ENCODE measurements around the gene ASB7. TPM values are rescaled to one million over a fixed set of nuclear protein-coding genes. Genes with fewer than 3 reads are reported as not detected.

ASB7 gene
- total and polyA plus RNA-seq, 2 experiments from 2014 or later, result 4.1 to 13.9 TPM

DNA sequence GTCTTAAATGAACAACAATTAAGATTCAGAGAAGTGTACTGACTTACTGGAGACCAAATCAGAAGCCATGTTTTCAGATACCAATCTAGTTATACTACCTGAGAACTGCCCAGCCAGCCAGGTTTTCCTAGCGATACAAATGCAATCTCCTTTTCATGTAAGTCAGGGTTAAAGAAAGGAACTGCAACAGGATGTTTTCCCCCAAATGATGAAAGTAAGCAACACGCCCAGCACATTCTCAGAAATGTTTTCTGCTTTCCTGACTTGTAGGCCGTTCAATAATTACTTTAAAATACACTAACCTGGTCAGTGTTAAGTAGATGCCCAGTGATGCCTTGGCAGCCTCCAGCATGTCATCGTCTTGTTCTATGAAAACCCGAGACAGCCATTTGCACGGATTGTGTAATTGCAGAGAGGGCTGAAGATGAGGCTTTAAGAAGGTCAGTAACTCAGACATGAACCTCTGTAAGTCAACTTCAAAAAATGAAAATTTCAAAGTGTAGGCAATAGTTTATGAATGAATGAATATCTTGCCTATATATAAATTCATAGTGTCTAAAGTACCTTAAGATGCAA lies 30.7 kb upstream of the ASB7 start:
- Histone ChIP-seq H3K36me3 (ENCODE audit: insufficient read depth) (no peaks in the 10 kb centered on the region; the same call in 1 of the 2 replicates), H3K4me3 (no peak overlapping the region), H3F3A (replicated peaks; ENCODE audit: low read depth) (no peaks in the 10 kb centered on the region), H3K4me1 (ENCODE audit: insufficient read depth) (no peaks in the 10 kb centered on the region), H4K20me1 (replicated peaks; ENCODE audit: insufficient read depth) (no peaks in the 10 kb centered on the region), H3K4me2 (no peak overlapping the region), H2AFZ (no peak overlapping the region), H3K79me2 (replicated peaks; ENCODE audit: insufficient read depth) (0 out of 2 replicates have a peak, but pooled peaks cover 2% of the 10 kb centered on the region), H3K9me2 (ENCODE audit: insufficient read depth) (no peaks in the 10 kb centered on the region), H3K27me3 (ENCODE audit: insufficient read depth) (no peaks in the 10 kb centered on the region), H3K27ac (ENCODE audit: low read depth) (no peak overlapping the region)
- ATAC-seq (no peak), DNase-seq (ENCODE audit: low spot score) (no peak)
- Mint-ChIP-seq H3K27me3 (ENCODE audit: insufficient read depth, low read depth, poor library complexity) (peaks cover 1% of the 10 kb centered on the region), H3K9me3 (no peaks in the 10 kb centered on the region), H3K36me3 (ENCODE audit: low read depth) (peaks cover 7% of the 10 kb centered on the region; the same call in 2 of the 3 replicates), H3K4me1 (no peaks in the 10 kb centered on the region), H3K27ac (no peak overlapping the region), H3K4me3 (no peak overlapping the region)
- TF ChIP-seq EZH2 (IDR thresholded peaks at IDR 0.05; ENCODE audit: low read depth, unreplicated experiment) (no peak), ZNF114 (CRISPR knock-in tag; IDR thresholded peaks at IDR 0.05) (no peak), NANOG (IDR thresholded peaks at IDR 0.05; ENCODE audit: borderline replicate concordance) (no peak), EZH2phosphoT487 (IDR thresholded peaks at IDR 0.05; ENCODE audit: unreplicated experiment) (no peak), CREB1 (CRISPR knock-in tag; IDR thresholded peaks at IDR 0.05; ENCODE audit: low read depth) (no peak), JUNB (IDR thresholded peaks at IDR 0.05; ENCODE audit: unreplicated experiment) (no peak), ZNF331 (CRISPR knock-in tag; IDR thresholded peaks at IDR 0.05; ENCODE audit: low read depth) (no peak), POLR2AphosphoS5 (IDR thresholded peaks at IDR 0.05; ENCODE audit: low read depth) (no peak)
- TF ChIP-seq, protein P1, sequence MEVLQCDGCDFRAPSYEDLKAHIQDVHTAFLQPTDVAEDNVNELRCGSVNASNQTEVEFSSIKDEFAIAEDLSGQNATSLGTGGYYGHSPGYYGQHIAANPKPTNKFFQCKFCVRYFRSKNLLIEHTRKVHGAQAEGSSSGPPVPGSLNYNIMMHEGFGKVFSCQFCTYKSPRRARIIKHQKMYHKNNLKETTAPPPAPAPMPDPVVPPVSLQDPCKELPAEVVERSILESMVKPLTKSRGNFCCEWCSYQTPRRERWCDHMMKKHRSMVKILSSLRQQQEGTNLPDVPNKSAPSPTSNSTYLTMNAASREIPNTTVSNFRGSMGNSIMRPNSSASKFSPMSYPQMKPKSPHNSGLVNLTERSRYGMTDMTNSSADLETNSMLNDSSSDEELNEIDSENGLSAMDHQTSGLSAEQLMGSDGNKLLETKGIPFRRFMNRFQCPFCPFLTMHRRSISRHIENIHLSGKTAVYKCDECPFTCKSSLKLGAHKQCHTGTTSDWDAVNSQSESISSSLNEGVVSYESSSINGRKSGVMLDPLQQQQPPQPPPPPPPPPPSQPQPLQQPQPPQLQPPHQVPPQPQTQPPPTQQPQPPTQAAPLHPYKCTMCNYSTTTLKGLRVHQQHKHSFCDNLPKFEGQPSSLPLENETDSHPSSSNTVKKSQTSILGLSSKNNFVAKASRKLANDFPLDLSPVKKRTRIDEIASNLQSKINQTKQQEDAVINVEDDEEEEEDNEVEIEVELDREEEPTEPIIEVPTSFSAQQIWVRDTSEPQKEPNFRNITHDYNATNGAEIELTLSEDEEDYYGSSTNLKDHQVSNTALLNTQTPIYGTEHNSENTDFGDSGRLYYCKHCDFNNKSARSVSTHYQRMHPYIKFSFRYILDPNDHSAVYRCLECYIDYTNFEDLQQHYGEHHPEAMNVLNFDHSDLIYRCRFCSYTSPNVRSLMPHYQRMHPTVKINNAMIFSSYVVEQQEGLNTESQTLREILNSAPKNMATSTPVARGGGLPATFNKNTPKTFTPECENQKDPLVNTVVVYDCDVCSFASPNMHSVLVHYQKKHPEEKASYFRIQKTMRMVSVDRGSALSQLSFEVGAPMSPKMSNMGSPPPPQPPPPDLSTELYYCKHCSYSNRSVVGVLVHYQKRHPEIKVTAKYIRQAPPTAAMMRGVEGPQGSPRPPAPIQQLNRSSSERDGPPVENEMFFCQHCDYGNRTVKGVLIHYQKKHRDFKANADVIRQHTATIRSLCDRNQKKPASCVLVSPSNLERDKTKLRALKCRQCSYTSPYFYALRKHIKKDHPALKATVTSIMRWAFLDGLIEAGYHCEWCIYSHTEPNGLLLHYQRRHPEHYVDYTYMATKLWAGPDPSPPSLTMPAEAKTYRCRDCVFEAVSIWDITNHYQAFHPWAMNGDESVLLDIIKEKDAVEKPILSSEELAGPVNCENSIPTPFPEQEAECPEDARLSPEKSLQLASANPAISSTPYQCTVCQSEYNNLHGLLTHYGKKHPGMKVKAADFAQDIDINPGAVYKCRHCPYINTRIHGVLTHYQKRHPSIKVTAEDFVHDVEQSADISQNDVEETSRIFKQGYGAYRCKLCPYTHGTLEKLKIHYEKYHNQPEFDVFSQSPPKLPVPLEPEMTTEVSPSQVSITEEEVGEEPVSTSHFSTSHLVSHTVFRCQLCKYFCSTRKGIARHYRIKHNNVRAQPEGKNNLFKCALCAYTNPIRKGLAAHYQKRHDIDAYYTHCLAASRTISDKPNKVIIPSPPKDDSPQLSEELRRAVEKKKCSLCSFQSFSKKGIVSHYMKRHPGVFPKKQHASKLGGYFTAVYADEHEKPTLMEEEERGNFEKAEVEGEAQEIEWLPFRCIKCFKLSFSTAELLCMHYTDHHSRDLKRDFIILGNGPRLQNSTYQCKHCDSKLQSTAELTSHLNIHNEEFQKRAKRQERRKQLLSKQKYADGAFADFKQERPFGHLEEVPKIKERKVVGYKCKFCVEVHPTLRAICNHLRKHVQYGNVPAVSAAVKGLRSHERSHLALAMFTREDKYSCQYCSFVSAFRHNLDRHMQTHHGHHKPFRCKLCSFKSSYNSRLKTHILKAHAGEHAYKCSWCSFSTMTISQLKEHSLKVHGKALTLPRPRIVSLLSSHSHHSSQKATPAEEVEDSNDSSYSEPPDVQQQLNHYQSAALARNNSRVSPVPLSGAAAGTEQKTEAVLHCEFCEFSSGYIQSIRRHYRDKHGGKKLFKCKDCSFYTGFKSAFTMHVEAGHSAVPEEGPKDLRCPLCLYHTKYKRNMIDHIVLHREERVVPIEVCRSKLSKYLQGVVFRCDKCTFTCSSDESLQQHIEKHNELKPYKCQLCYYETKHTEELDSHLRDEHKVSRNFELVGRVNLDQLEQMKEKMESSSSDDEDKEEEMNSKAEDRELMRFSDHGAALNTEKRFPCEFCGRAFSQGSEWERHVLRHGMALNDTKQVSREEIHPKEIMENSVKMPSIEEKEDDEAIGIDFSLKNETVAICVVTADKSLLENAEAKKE (CRISPR knock-in tag; IDR thresholded peaks at IDR 0.05), result no peak
- TF ChIP-seq, protein P2, sequence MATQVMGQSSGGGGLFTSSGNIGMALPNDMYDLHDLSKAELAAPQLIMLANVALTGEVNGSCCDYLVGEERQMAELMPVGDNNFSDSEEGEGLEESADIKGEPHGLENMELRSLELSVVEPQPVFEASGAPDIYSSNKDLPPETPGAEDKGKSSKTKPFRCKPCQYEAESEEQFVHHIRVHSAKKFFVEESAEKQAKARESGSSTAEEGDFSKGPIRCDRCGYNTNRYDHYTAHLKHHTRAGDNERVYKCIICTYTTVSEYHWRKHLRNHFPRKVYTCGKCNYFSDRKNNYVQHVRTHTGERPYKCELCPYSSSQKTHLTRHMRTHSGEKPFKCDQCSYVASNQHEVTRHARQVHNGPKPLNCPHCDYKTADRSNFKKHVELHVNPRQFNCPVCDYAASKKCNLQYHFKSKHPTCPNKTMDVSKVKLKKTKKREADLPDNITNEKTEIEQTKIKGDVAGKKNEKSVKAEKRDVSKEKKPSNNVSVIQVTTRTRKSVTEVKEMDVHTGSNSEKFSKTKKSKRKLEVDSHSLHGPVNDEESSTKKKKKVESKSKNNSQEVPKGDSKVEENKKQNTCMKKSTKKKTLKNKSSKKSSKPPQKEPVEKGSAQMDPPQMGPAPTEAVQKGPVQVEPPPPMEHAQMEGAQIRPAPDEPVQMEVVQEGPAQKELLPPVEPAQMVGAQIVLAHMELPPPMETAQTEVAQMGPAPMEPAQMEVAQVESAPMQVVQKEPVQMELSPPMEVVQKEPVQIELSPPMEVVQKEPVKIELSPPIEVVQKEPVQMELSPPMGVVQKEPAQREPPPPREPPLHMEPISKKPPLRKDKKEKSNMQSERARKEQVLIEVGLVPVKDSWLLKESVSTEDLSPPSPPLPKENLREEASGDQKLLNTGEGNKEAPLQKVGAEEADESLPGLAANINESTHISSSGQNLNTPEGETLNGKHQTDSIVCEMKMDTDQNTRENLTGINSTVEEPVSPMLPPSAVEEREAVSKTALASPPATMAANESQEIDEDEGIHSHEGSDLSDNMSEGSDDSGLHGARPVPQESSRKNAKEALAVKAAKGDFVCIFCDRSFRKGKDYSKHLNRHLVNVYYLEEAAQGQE (IDR thresholded peaks at IDR 0.05; ENCODE audit: unreplicated experiment), result no peak

Data from GM23338 (cell line).